WTC11 (cell line): ENCODE results near the gene TIPARP. TPM values are rescaled to one million over a fixed set of nuclear protein-coding genes. Genes with fewer than 3 reads are reported as not detected.

Experiments
- ATAC-seq: fragments of 200-7000 bp; cut with Tn5 transposase; 2 replicates; pipeline ENCODE4 v1.10.0; 2021; ENCODE audit warnings: mild to moderate bottlenecking, moderate library complexity
- CTCF ChIA-PET: fragments of 300-600 bp; sonication (Branson Sonifier 250); formaldehyde crosslinking; loops from one replicate; lab custom pipeline; 2021; ENCODE audit warnings: antibody characterized with exemption; lab: Charles Lee
- POLR2A ChIA-PET: fragments of 350-600 bp; sonication (Branson Sonifier 250); formaldehyde crosslinking; loops from one replicate; lab custom pipeline; 2021; ENCODE audit warnings: antibody characterized with exemption; lab: Charles Lee
- DNase-seq: peaks from one replicate; pipeline ENCODE4 v3.0.0; 2021; ENCODE audit warnings: low spot score
- H3K27ac Mint-ChIP-seq: 2 replicates; pipeline ENCODE4 v1.8.0; 2021; ENCODE audit warnings: mixed read lengths
- H3K27me3 Mint-ChIP-seq: 2 replicates; pipeline ENCODE4 v1.8.0; 2021; ENCODE audit warnings: low read depth, mild to moderate bottlenecking, moderate library complexity, mixed read lengths
- H3K36me3 Mint-ChIP-seq: 2 replicates; pipeline ENCODE4 v1.8.0; 2021; ENCODE audit warnings: mixed read lengths
- H3K4me1 Mint-ChIP-seq: 2 replicates; pipeline ENCODE4 v1.8.0; 2022; ENCODE audit warnings: mixed read lengths
- H3K4me3 Mint-ChIP-seq: 2 replicates; pipeline ENCODE4 v1.8.0; 2021; ENCODE audit warnings: mild to moderate bottlenecking, moderate library complexity, mixed read lengths
- H3K9me3 Mint-ChIP-seq: 2 replicates; pipeline ENCODE4 v1.8.0; 2021; ENCODE audit warnings: mixed read lengths
- ARID4B ChIP-seq: sonication (generic); formaldehyde crosslinking; IDR thresholded peaks from 2 replicates; pipeline ENCODE4 v1.8.0; 2023; ENCODE audit warnings: missing genetic modification reagents, mild to moderate bottlenecking, borderline replicate concordance
- CREM ChIP-seq: sonication (generic); formaldehyde crosslinking; IDR thresholded peaks from 2 replicates; pipeline ENCODE4 v1.8.1; 2022; ENCODE audit warnings: mild to moderate bottlenecking, missing genetic modification reagents, moderate library complexity
- ELF4 ChIP-seq: sonication (generic); formaldehyde crosslinking; IDR thresholded peaks from 2 replicates; pipeline ENCODE4 v1.8.1; 2022; ENCODE audit warnings: low read depth, mild to moderate bottlenecking, moderate library complexity, missing genetic modification reagents
- FOXJ3 ChIP-seq: sonication (generic); formaldehyde crosslinking; IDR thresholded peaks from 2 replicates; pipeline ENCODE4 v1.9.0; 2021; ENCODE audit warnings: missing genetic modification reagents, mild to moderate bottlenecking, borderline replicate concordance
- IRF2 ChIP-seq: sonication (generic); formaldehyde crosslinking; IDR thresholded peaks from 2 replicates; pipeline ENCODE4 v1.8.0; 2022; ENCODE audit warnings: low read depth, missing genetic modification reagents, borderline replicate concordance
- MLX ChIP-seq: sonication (generic); formaldehyde crosslinking; IDR thresholded peaks from 2 replicates; pipeline ENCODE4 v1.8.1; 2023; ENCODE audit warnings: mild to moderate bottlenecking, missing genetic modification reagents, moderate library complexity
- NR2C2 ChIP-seq: sonication (generic); formaldehyde crosslinking; IDR thresholded peaks from 2 replicates; pipeline ENCODE4 v1.8.0; 2022; ENCODE audit warnings: mild to moderate bottlenecking, missing genetic modification reagents
- PRDM15 ChIP-seq: sonication (generic); formaldehyde crosslinking; IDR thresholded peaks from 2 replicates; pipeline ENCODE4 v1.8.0; 2022; ENCODE audit warnings: missing genetic modification reagents
- RELA ChIP-seq: sonication (generic); formaldehyde crosslinking; IDR thresholded peaks from 2 replicates; pipeline ENCODE4 v1.8.1; 2022; ENCODE audit warnings: missing genetic modification reagents, mild to moderate bottlenecking, borderline replicate concordance
- TEAD4 ChIP-seq: sonication (generic); formaldehyde crosslinking; IDR thresholded peaks from 2 replicates; pipeline ENCODE4 v1.8.0; 2022; ENCODE audit warnings: mild to moderate bottlenecking, missing genetic modification reagents
- ZNF281 ChIP-seq: sonication (generic); formaldehyde crosslinking; IDR thresholded peaks from 2 replicates; pipeline ENCODE4 v1.8.0; 2023; ENCODE audit warnings: mild to moderate bottlenecking, missing genetic modification reagents
- ZNF396 ChIP-seq: fragments of 250-450 bp; sonication (Bioruptor Pico); IDR thresholded peaks from 2 replicates; pipeline ENCODE4 v1.8.0; 2021; ENCODE audit warnings: mild to moderate bottlenecking, moderate library complexity, borderline replicate concordance
- ZNF423 ChIP-seq: fragments of 250-450 bp; sonication (Bioruptor Pico); IDR thresholded peaks from 2 replicates; pipeline ENCODE4 v2.1.2; 2022; ENCODE audit warnings: mild to moderate bottlenecking, moderate library complexity
- ZSCAN18 ChIP-seq: fragments of 250-450 bp; sonication (Bioruptor Pico); IDR thresholded peaks from 2 replicates; pipeline ENCODE4 v2.1.2; 2022; ENCODE audit warnings: mild to moderate bottlenecking, moderate library complexity
- total RNA-seq: library from RNA; stranded (reverse); gene quantifications from 3 replicates; pipeline ENCODE4 v1.2.3, GENCODE V29; 2021

The TIPARP gene
- total RNA-seq, 1 experiment from 2014 or later = 5.6 TPM

- TF ChIP-seq MLX = no peak
- TF ChIP-seq CREM = no peak
- no peak for TF ChIP-seq RELA
- TF ChIP-seq ARID4B = no peak
- TF ChIP-seq TEAD4 (CRISPR knock-in tag) = no peak
- no peak for TF ChIP-seq ZNF396 (CRISPR knock-in tag)
- TF ChIP-seq FOXJ3 (CRISPR knock-in tag) = no peak
- TF ChIP-seq ZSCAN18 (CRISPR knock-in tag) = no peak
- TF ChIP-seq IRF2 (CRISPR knock-in tag) = no peak
- no peak for TF ChIP-seq ELF4 (CRISPR knock-in tag)
- TF ChIP-seq NR2C2 (CRISPR knock-in tag) = no peak
- TF ChIP-seq PRDM15 (CRISPR knock-in tag) = no peak
Measured at GRCh38 chr3:156693166-156693565, 18.8 kb downstream of the TIPARP start (continued).

GRCh38 chr3:156694536-156694935 is 20.1 kb downstream of the TIPARP start:
- no peak for TF ChIP-seq NR2C2 (CRISPR knock-in tag)
- TF ChIP-seq ZNF423 (CRISPR knock-in tag) = no peak
- no peak for TF ChIP-seq ZNF281 (CRISPR knock-in tag)
- no peak for TF ChIP-seq MLX
- no peaks in the 10 kb centered on the region for H3K9me3 Mint-ChIP-seq
- ATAC-seq = no peak
- 0 out of 2 replicates have a peak, but pooled peaks cover 2% of the 10 kb centered on the region for H3K4me1 Mint-ChIP-seq
- no peak overlapping the region for H3K4me3 Mint-ChIP-seq
- no peaks in the 10 kb centered on the region for H3K27me3 Mint-ChIP-seq
- no peak for DNase-seq
- H3K27ac Mint-ChIP-seq = no peak overlapping the region
- peaks cover 29% of the 10 kb centered on the region for H3K36me3 Mint-ChIP-seq
- ChIA-PET CTCF (no interaction called here), POLR2A (no interaction called here)
